K562 (cell line): ENCODE data around the gene UBE3D. TPM values are rescaled to one million over a fixed set of nuclear protein-coding genes. Genes with fewer than 3 reads are reported as not detected.

ENCODE experiments used
- ATAC-seq: fragments of 200-7000 bp; cut with Tn5 transposase; 3 replicates; pipeline ENCODE4 v1.9.1; 2020; ENCODE audit warnings: moderate library complexity
- BruUV-seq: library from RNA; stranded (reverse); fragments of 400-500 nt; replicated peaks from 2 replicates; lab custom pipeline; 2021; lab: Mats Ljungman, UMichigan
- CTCF ChIA-PET: fragments of 300-600 bp; formaldehyde crosslinking; extraction: SDS; loops from one replicate; lab custom pipeline; 2021; ENCODE audit warnings: low intra/inter-chr PET ratio; lab: Yijun Ruan, JAX
- POLR2A ChIA-PET: fragments of 300-600, 350-650 bp; sonication (Branson Sonifier 250); formaldehyde crosslinking; extraction: SDS; loops from one replicate; lab custom pipeline; 2021; ENCODE audit warnings: antibody characterized with exemption, inconsistent platforms; lab: Yijun Ruan, JAX
- DNase-seq, 4 experiments: peaks; one replicate each; pipeline versions ENCODE4 v3.0.0 to v3.0.0-alpha.2; 2011 to 2018; ENCODE audit warnings: low spot score in 3 of 4, mixed read lengths in 3 of 4; ENCODE audit errors: extremely low read depth in 1 of 4
- FAIRE-seq: peaks from 2 replicates; lab custom pipeline; 2011; peaks lifted over from hg19 to GRCh38; lab: Jason Lieb, UNC
- H2AFZ ChIP-seq: 2 replicates; pipeline ENCODE4 v1.6.0; 2011; ENCODE audit warnings: low read depth, low read length, control low read depth, inconsistent platforms
- H3K27ac ChIP-seq: fragments of 200-600 bp; 3 replicates; pipeline ENCODE4 v1.8.0; 2011; ENCODE audit warnings: low read depth, mild to moderate bottlenecking, control low read depth, inconsistent platforms, low read length, moderate library complexity, mixed read lengths; ENCODE audit errors: extremely low read depth
- H3K27me3 ChIP-seq, 2 experiments: fragments of 300-600 bp in 1 of 2; 2 replicates in 1 of 2; 3 replicates in 1 of 2; pipeline versions ENCODE4 v1.6.0 to v1.8.0; 2011; ENCODE audit warnings: inconsistent platforms in 2 of 2, low read length in 2 of 2, mild to moderate bottlenecking in 1 of 2, mixed read lengths in 1 of 2, moderate library complexity in 1 of 2; ENCODE audit not compliant: control insufficient read depth in 2 of 2, insufficient read depth in 2 of 2
- H3K36me3 ChIP-seq: fragments of 300-600 bp; 3 replicates; pipeline ENCODE4 v1.8.0; 2011; ENCODE audit warnings: mild to moderate bottlenecking, low read length, inconsistent platforms; ENCODE audit not compliant: control insufficient read depth, insufficient read depth
- H3K4me1 ChIP-seq, 2 experiments: fragments of 200-600 bp in 1 of 2; replicated peaks in 1 of 2; 2 replicates in 1 of 2; 3 replicates in 1 of 2; pipeline versions ENCODE4 v1.5.1 to v1.8.0; 2011; ENCODE audit warnings: inconsistent platforms in 2 of 2, low read length in 2 of 2, mild to moderate bottlenecking in 1 of 2, mixed read lengths in 1 of 2, moderate library complexity in 1 of 2; ENCODE audit not compliant: control insufficient read depth in 2 of 2, insufficient read depth in 2 of 2
- H3K4me2 ChIP-seq: 2 replicates; pipeline ENCODE4 v1.6.1; 2011; ENCODE audit warnings: low read length, control low read depth, inconsistent platforms, mixed read lengths; ENCODE audit not compliant: insufficient read depth
- H3K4me3 ChIP-seq: fragments of 200-600 bp; sonication (generic), shearing (Covaris generic); 2 replicates; pipeline ENCODE4 v1.5.1; 2016; ENCODE audit warnings: control low read depth, inconsistent platforms
- H3K79me2 ChIP-seq: fragments of 200-600 bp; 3 replicates; pipeline ENCODE4 v1.8.0; 2011; ENCODE audit warnings: low read length, inconsistent platforms; ENCODE audit not compliant: control insufficient read depth, insufficient read depth
- H3K9ac ChIP-seq, 2 experiments: 2 replicates each; pipeline versions ENCODE4 v1.6.0 to v1.6.1; 2011; ENCODE audit warnings: low read depth in 2 of 2, low read length in 2 of 2, control low read depth in 1 of 2, inconsistent platforms in 1 of 2, mild to moderate bottlenecking in 1 of 2, mixed read lengths in 1 of 2; ENCODE audit not compliant: insufficient read depth in 1 of 2
- H3K9me1 ChIP-seq: one replicate; pipeline ENCODE4 v1.6.0; 2011; ENCODE audit warnings: inconsistent platforms, mild to moderate bottlenecking, low read length, moderate library complexity; ENCODE audit not compliant: control insufficient read depth, insufficient read depth
- H3K9me3 ChIP-seq: replicated peaks from 2 replicates; pipeline ENCODE4 v1.5.1; 2011; ENCODE audit warnings: low read depth, low read length, inconsistent platforms; ENCODE audit not compliant: control insufficient read depth, insufficient read depth
- H4K20me1 ChIP-seq: replicated peaks from 2 replicates; pipeline ENCODE4 v1.6.1; 2011; ENCODE audit warnings: low read length, inconsistent platforms, mixed read lengths; ENCODE audit not compliant: control insufficient read depth, insufficient read depth
- BRCA1 ChIP-seq, 2 experiments: fragments of 450-650 bp in 1 of 2; sonication (generic) in 1 of 2; formaldehyde crosslinking in 1 of 2; IDR thresholded peaks; 2 replicates each; pipeline versions ENCODE4 v1.5.0 to v1.6.1; 2017 to 2020; ENCODE audit warnings: mild to moderate bottlenecking in 1 of 2, missing genetic modification reagents in 1 of 2
- CC2D1A ChIP-seq: fragments of 450-650 bp; IDR thresholded peaks from 2 replicates; pipeline ENCODE4 v1.6.1; 2017; ENCODE audit warnings: mild to moderate bottlenecking
- CEBPB ChIP-seq: fragments of 450-650 bp; IDR thresholded peaks from 2 replicates; pipeline ENCODE4 v1.6.1; 2016; ENCODE audit warnings: missing genetic modification characterization, missing compliant biosample characterization
- CREB1 ChIP-seq, 2 experiments: sonication (generic) in 1 of 2; formaldehyde crosslinking in 1 of 2; IDR thresholded peaks; 2 replicates each; pipeline versions ENCODE4 v1.6.1 to v1.8.0; 2012 to 2022; ENCODE audit warnings: inconsistent platforms in 1 of 2, mild to moderate bottlenecking in 1 of 2, missing genetic modification reagents in 1 of 2, moderate library complexity in 1 of 2
- CTCF ChIP-seq, 3 experiments: IDR thresholded peaks in 2 of 3; conservative IDR thresholded peaks in 1 of 3; 2 replicates each; pipeline ENCODE4 v1.5.1; 2011 to 2012; ENCODE audit warnings: low read length in 3 of 3, mild to moderate bottlenecking in 3 of 3, control low read depth in 2 of 3, improper control_type of control experiment in 1 of 3, inconsistent platforms in 1 of 3, low read depth in 1 of 3, mixed read lengths in 1 of 3, moderate library complexity in 1 of 3; ENCODE audit not compliant: insufficient read depth in 2 of 3
- ELK1 ChIP-seq: sonication (generic); formaldehyde crosslinking; IDR thresholded peaks from 2 replicates; pipeline ENCODE4 v1.8.1; 2022; ENCODE audit warnings: missing genetic modification reagents
- ETS2 ChIP-seq: IDR thresholded peaks from 2 replicates; pipeline ENCODE4 v1.6.1; 2016; ENCODE audit warnings: borderline replicate concordance, missing genetic modification characterization, mild to moderate bottlenecking, moderate library complexity, missing compliant biosample characterization; ENCODE audit not compliant: poor library complexity, severe bottlenecking
- GATAD2A ChIP-seq: fragments of 450-650 bp; IDR thresholded peaks from 2 replicates; pipeline ENCODE4 v1.6.1; 2017
- MTF1 ChIP-seq: fragments of 250-450 bp; sonication (Bioruptor Pico); IDR thresholded peaks from 2 replicates; pipeline ENCODE4 v1.9.0; 2021; ENCODE audit warnings: moderate library complexity, mild to moderate bottlenecking, inconsistent platforms, borderline replicate concordance
- NR2F6 ChIP-seq: fragments of 450-650 bp; formaldehyde crosslinking; IDR thresholded peaks from 2 replicates; pipeline ENCODE4 v1.4.0; 2020; ENCODE audit warnings: mild to moderate bottlenecking
- PRMT5 ChIP-seq: sonication (generic); formaldehyde crosslinking; IDR thresholded peaks from 2 replicates; pipeline ENCODE4 v1.5.0; 2020; ENCODE audit warnings: missing genetic modification reagents
- PTRF ChIP-seq: fragments of 450-650 bp; IDR thresholded peaks from 2 replicates; pipeline ENCODE4 v1.6.1; 2016; ENCODE audit warnings: mild to moderate bottlenecking, missing genetic modification characterization, missing compliant biosample characterization
- SNIP1 ChIP-seq: fragments of 450-650 bp; IDR thresholded peaks from 2 replicates; pipeline ENCODE4 v1.7.1; 2017; ENCODE audit warnings: low read depth, mild to moderate bottlenecking
- XRCC3 ChIP-seq: fragments of 450-650 bp; IDR thresholded peaks from 2 replicates; pipeline ENCODE4 v1.6.1; 2017; ENCODE audit warnings: mild to moderate bottlenecking, moderate library complexity
- ZKSCAN3 ChIP-seq: fragments of 250-450 bp; sonication (Bioruptor Pico); IDR thresholded peaks from 2 replicates; pipeline ENCODE4 v1.4.0; 2020
- ZKSCAN8 ChIP-seq: fragments of 200-800 bp; sonication (Bioruptor generic); IDR thresholded peaks from 2 replicates; pipeline ENCODE4 v1.6.1; 2016; ENCODE audit warnings: missing genetic modification characterization, missing compliant biosample characterization
- ZNF217 ChIP-seq: sonication (generic); formaldehyde crosslinking; IDR thresholded peaks from 2 replicates; pipeline ENCODE4 v1.8.0; 2022; ENCODE audit warnings: mild to moderate bottlenecking, missing genetic modification reagents
- ZNF589 ChIP-seq: fragments of 200-800 bp; sonication (Bioruptor generic); IDR thresholded peaks from 2 replicates; pipeline ENCODE4 v1.6.1; 2016; ENCODE audit warnings: low read depth, missing genetic modification characterization, missing compliant biosample characterization
- WGBS: fragments of 100-300 bp; shearing (Covaris generic); methylation state at CpG from one replicate; pipeline ENCODE4 v1.1.6; 2016; ENCODE audit warnings: low coverage, mixed read lengths; ENCODE audit not compliant: insufficient coverage; ENCODE audit errors: missing lambda C conversion rate; 5-methylcytosine and 5-hydroxymethylcytosine counted together
- in situ Hi-C: fragments of 300-500 bp; cut with MboI; formaldehyde crosslinking; loops from 4 replicates; pipeline ENCODE4 v1.15.0; 2018; ENCODE audit warnings: inconsistent platforms, mixed read lengths
- intact Hi-C: fragments of 100-400 bp; cut with micrococcal nuclease; formaldehyde crosslinking; loops from 2 replicates; pipeline ENCODE4 v1.14.2; 2022
- polyA plus RNA-seq, 8 experiments: library from polyadenylated mRNA; depleted of rRNA in 4 of 8; stranded (reverse) in 5 of 8; unstranded in 3 of 8; fragments of >200 nt; fragmentation: Nextera tagmentation in 2 of 8; fragmentation: Illumina TruSeq in 1 of 8; extraction: Ambion mirVana in 2 of 8; extraction: Trizol in 1 of 8; gene quantifications; 2 replicates each; pipeline versions ENCODE4 v1.2.1 to v1.2.3, GENCODE V29; 2011 to 2014; ENCODE audit warnings: inconsistent platforms in 1 of 8, missing spikeins in 1 of 8
- total RNA-seq, 7 experiments: library from RNA; depleted of rRNA in 6 of 7; stranded (reverse); fragments of >200 nt in 6 of 7; fragmentation: Illumina TruSeq in 2 of 7; extraction: Trizol in 2 of 7; gene quantifications; 2 replicates each; pipeline versions ENCODE4 v1.2.1 to v1.2.3, GENCODE V29; 2011 to 2021; ENCODE audit warnings: low replicate concordance in 1 of 7
- TF ChIP-seq, protein P1 (sequence below): sonication (generic); formaldehyde crosslinking; IDR thresholded peaks from 2 replicates; pipeline ENCODE4 v1.9.0; 2022; ENCODE audit warnings: mild to moderate bottlenecking, missing genetic modification reagents
- TF ChIP-seq, protein P2 (sequence below): fragments of 200-800 bp; sonication (Bioruptor generic); IDR thresholded peaks from 2 replicates; pipeline ENCODE4 v1.6.1; 2017; ENCODE audit warnings: missing genetic modification characterization, missing compliant biosample characterization

The UBE3D gene
- total and polyA plus RNA-seq, 9 of the 15 experiments (the other 6 are each of a cell fraction or from before 2014, with no cell fraction given): 9.4 to 17.6 (median 11.9) TPM

GRCh38 chr6:82872185-82872584 lies 193.5 kb downstream of the UBE3D start:
- Histone ChIP-seq H2AFZ (no peak overlapping the region), H3K4me1 (peaks cover 0 to 5% of the 10 kb centered on the region in 2 experiments; a peak in 2 of 5 replicates), H3K9me3 (no peaks in the 10 kb centered on the region), H3K36me3 (no peaks in the 10 kb centered on the region), H3K4me3 (no peak overlapping the region), H3K27ac (no peak overlapping the region), H3K27me3 (no peaks in the 10 kb centered on the region), H3K9me1 (no peaks in the 10 kb centered on the region), H3K4me2 (no peak overlapping the region), H3K9ac (no peak overlapping the region), H3K79me2 (no peaks in the 10 kb centered on the region), H4K20me1 (no peaks in the 10 kb centered on the region)
- no peak for TF ChIP-seq ZKSCAN3 (CRISPR knock-in tag)
- TF ChIP-seq BRCA1 (IDR thresholded peaks at IDR 0.05): no peak
- TF ChIP-seq BRCA1 (CRISPR knock-in tag; IDR thresholded peaks at IDR 0.05): no peak
- no peak for TF ChIP-seq XRCC3
- TF ChIP-seq ETS2 (tag): no peak
- TF ChIP-seq CEBPB (tag): no peak
- no peak for TF ChIP-seq PTRF (tag)
- no peak for TF ChIP-seq GATAD2A
- TF ChIP-seq ZKSCAN8 (CRISPR knock-in tag): no peak
- no peak for TF ChIP-seq CC2D1A
- TF ChIP-seq, protein P1, sequence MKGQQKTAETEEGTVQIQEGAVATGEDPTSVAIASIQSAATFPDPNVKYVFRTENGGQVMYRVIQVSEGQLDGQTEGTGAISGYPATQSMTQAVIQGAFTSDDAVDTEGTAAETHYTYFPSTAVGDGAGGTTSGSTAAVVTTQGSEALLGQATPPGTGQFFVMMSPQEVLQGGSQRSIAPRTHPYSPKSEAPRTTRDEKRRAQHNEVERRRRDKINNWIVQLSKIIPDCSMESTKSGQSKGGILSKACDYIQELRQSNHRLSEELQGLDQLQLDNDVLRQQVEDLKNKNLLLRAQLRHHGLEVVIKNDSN: no peak
- TF ChIP-seq MTF1 (CRISPR knock-in tag): no peak
- TF ChIP-seq PRMT5 (CRISPR knock-in tag): no peak
- TF ChIP-seq ELK1 (CRISPR knock-in tag): no peak
- TF ChIP-seq CREB1 (IDR thresholded peaks at IDR 0.05): no peak
- TF ChIP-seq CREB1 (CRISPR knock-in tag; IDR thresholded peaks at IDR 0.05): no peak
- TF ChIP-seq ZNF589 (CRISPR knock-in tag): no peak
- TF ChIP-seq, protein P2, sequence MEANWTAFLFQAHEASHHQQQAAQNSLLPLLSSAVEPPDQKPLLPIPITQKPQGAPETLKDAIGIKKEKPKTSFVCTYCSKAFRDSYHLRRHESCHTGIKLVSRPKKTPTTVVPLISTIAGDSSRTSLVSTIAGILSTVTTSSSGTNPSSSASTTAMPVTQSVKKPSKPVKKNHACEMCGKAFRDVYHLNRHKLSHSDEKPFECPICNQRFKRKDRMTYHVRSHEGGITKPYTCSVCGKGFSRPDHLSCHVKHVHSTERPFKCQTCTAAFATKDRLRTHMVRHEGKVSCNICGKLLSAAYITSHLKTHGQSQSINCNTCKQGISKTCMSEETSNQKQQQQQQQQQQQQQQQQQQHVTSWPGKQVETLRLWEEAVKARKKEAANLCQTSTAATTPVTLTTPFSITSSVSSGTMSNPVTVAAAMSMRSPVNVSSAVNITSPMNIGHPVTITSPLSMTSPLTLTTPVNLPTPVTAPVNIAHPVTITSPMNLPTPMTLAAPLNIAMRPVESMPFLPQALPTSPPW (CRISPR knock-in tag): no peak
- no peak for TF ChIP-seq NR2F6 (CRISPR knock-in tag)
- no peak for TF ChIP-seq ZNF217 (CRISPR knock-in tag)
- TF ChIP-seq CTCF (IDR thresholded peaks at IDR 0.05 in 2 of 3, conservative IDR thresholded peaks at IDR 0.05 in 1 of 3; ENCODE audit: insufficient read depth in 2 of 3, low read depth in 1 of 3, low read length in 3 of 3): no peak
- no peak for TF ChIP-seq SNIP1
- no peak for FAIRE-seq
- CTCF ChIA-PET: no interaction called here
- intact Hi-C loops: no loop called here
- DNase-seq: no peak
- 81% methylated on average over 1 of the region's 1 CpG for WGBS
- BruUV-seq: no TSS peak
- no peak for ATAC-seq
- POLR2A ChIA-PET: interaction anchor here (1.6 kb wide), 1 partner anchor 10 kb away, joined by 4 read pairs; no protein-coding TSS in a partner anchor
- in situ Hi-C loops: no loop called here
